Keratinocyte (primary cell): ENCODE data around the gene TINAGL1. TPM values are rescaled to one million over a fixed set of nuclear protein-coding genes. Genes with fewer than 3 reads are reported as not detected.

Source experiments
- DNase-seq: peaks from one replicate; pipeline ENCODE4 v3.0.0-alpha.2; 2011; ENCODE audit warnings: low read depth, missing footprints, low spot score
- FAIRE-seq: peaks from 2 replicates; lab custom pipeline; 2011; peaks lifted over from hg19 to GRCh38; lab: Jason Lieb, UNC
- H2AFZ ChIP-seq: 2 replicates; pipeline ENCODE4 v1.6.0; 2012; ENCODE audit warnings: low read length, control low read depth, inconsistent platforms; ENCODE audit not compliant: control insufficient read depth
- H3K27ac ChIP-seq: 2 replicates; pipeline ENCODE4 v1.5.1; 2011; ENCODE audit warnings: low read length; ENCODE audit not compliant: control insufficient read depth, insufficient read depth
- H3K27me3 ChIP-seq: 3 replicates; pipeline ENCODE4 v1.6.0; 2011; ENCODE audit warnings: low read length; ENCODE audit not compliant: control insufficient read depth, insufficient read depth; ENCODE audit errors: extremely low read depth
- H3K36me3 ChIP-seq, 2 experiments: 2 replicates in 1 of 2; 3 replicates in 1 of 2; pipeline ENCODE4 v1.5.1; 2011; ENCODE audit warnings: low read length in 2 of 2, mild to moderate bottlenecking in 1 of 2; ENCODE audit not compliant: control insufficient read depth in 2 of 2, insufficient read depth in 2 of 2; ENCODE audit errors: extremely low read depth in 1 of 2
- H3K4me1 ChIP-seq: 3 replicates; pipeline ENCODE4 v1.5.1; 2011; ENCODE audit warnings: low read length; ENCODE audit not compliant: control insufficient read depth, insufficient read depth; ENCODE audit errors: extremely low read depth
- H3K4me2 ChIP-seq: 3 replicates; pipeline ENCODE4 v1.6.0; 2011; ENCODE audit warnings: low read depth, low read length; ENCODE audit not compliant: control insufficient read depth, insufficient read depth; ENCODE audit errors: extremely low read depth
- H3K4me3 ChIP-seq, 3 experiments: fragments of 200-600 bp in 1 of 3; sonication (generic) in 1 of 3; 2 replicates in 2 of 3; 3 replicates in 1 of 3; pipeline ENCODE4 v1.5.1; 2011 to 2016; ENCODE audit warnings: low read length in 3 of 3, mild to moderate bottlenecking in 3 of 3, control low read depth in 2 of 3, inconsistent platforms in 1 of 3, low read depth in 1 of 3, mixed read lengths in 1 of 3, mixed run types in 1 of 3, moderate library complexity in 1 of 3; ENCODE audit not compliant: control insufficient read depth in 2 of 3, insufficient read depth in 2 of 3; ENCODE audit errors: extremely low read depth in 1 of 3
- H3K79me2 ChIP-seq: 2 replicates; pipeline ENCODE4 v1.6.0; 2012; ENCODE audit warnings: low read length; ENCODE audit not compliant: control insufficient read depth, insufficient read depth
- H3K9ac ChIP-seq: 3 replicates; pipeline ENCODE4 v1.6.0; 2011; ENCODE audit warnings: low read length; ENCODE audit not compliant: control insufficient read depth, insufficient read depth; ENCODE audit errors: extremely low read depth
- H3K9me1 ChIP-seq: 3 replicates; pipeline ENCODE4 v1.6.0; 2011; ENCODE audit warnings: low read length; ENCODE audit not compliant: control insufficient read depth, insufficient read depth; ENCODE audit errors: extremely low read depth
- H3K9me3 ChIP-seq: 2 replicates; pipeline ENCODE4 v1.5.1; 2012; ENCODE audit warnings: low read depth, low read length; ENCODE audit not compliant: control insufficient read depth
- H4K20me1 ChIP-seq: 3 replicates; pipeline ENCODE4 v1.6.0; 2011; ENCODE audit warnings: low read length; ENCODE audit not compliant: control insufficient read depth, insufficient read depth; ENCODE audit errors: extremely low read depth
- EZH2 ChIP-seq: IDR thresholded peaks from one replicate; pipeline ENCODE4 v1.6.1; 2012; ENCODE audit warnings: inconsistent platforms, mild to moderate bottlenecking, low read length, moderate library complexity
- dilution Hi-C: fragments of 300-500 bp; cut with MboI; formaldehyde crosslinking; loops from one replicate; pipeline ENCODE4 v1.7.0; 2020; ENCODE audit warnings: low sequenced_read_pairs; ENCODE audit not compliant: extremely low pct_ligation_motif_present
- polyA plus RNA-seq, 5 experiments: library from polyadenylated mRNA; depleted of rRNA in 3 of 5; stranded (reverse) in 3 of 5; stranded (forward) in 1 of 5; unstranded in 1 of 5; fragments of >200 nt; gene quantifications; 1 replicate in 1 of 5; 2 replicates in 3 of 5; 3 replicates in 1 of 5; pipeline versions ENCODE4 v1.2.1 to v1.2.3, GENCODE V29; 2011 to 2012; ENCODE audit warnings: missing spikeins in 2 of 5, low read depth in 1 of 5, low replicate concordance in 1 of 5
- TF ChIP-seq, protein P1 (sequence below), 3 experiments: IDR thresholded peaks in 1 of 3; conservative IDR thresholded peaks in 1 of 3; optimal IDR thresholded peaks in 1 of 3; 2 replicates in 2 of 3; 3 replicates in 1 of 3; pipeline versions ENCODE3 to v1.5.1; 2011; ENCODE audit warnings: low read length in 3 of 3, mild to moderate bottlenecking in 3 of 3, moderate library complexity in 2 of 3, control low read depth in 1 of 3, inconsistent platforms in 1 of 3; ENCODE audit not compliant: insufficient read depth in 2 of 3; ENCODE audit errors: extremely low read depth in 1 of 3

Gene TINAGL1
- polyA plus RNA-seq, 1 donor (not counting 4 experiments of a cell fraction or from before 2014, with no cell fraction given): 189 TPM

- Histone ChIP-seq H2AFZ (no peak overlapping the region), H3K9me1 (peaks cover 2% of the 10 kb centered on the region), H3K36me3 (peaks cover 47 to 49% of the 10 kb centered on the region in 2 experiments), H3K79me2 (peaks cover 30% of the 10 kb centered on the region), H3K9ac (no peak overlapping the region), H3K27me3 (no peaks in the 10 kb centered on the region), H3K4me3 (no peak overlapping the region), H3K4me1 (peaks cover 54% of the 10 kb centered on the region), H4K20me1 (peaks cover 23% of the 10 kb centered on the region), H3K4me2 (no peak overlapping the region), H3K9me3 (no peaks in the 10 kb centered on the region), H3K27ac (no peak overlapping the region)
- DNase-seq (no peak), FAIRE-seq (no peak)
- no peak for TF ChIP-seq EZH2
- dilution Hi-C loops: no loop called here
Observed at GRCh38 chr1:31584869-31585735, 8.8 kb downstream of the TINAGL1 start.

- no peaks in the 10 kb centered on the region for H3K27me3 ChIP-seq
- no peak overlapping the region for H3K27ac ChIP-seq
- H3K9me3 ChIP-seq: no peaks in the 10 kb centered on the region
- no peak for FAIRE-seq
- H4K20me1 ChIP-seq: peaks cover 23% of the 10 kb centered on the region
- H3K4me3 ChIP-seq: no peak overlapping the region
- H3K4me1 ChIP-seq: peaks cover 48% of the 10 kb centered on the region
- TF ChIP-seq, protein P1, sequence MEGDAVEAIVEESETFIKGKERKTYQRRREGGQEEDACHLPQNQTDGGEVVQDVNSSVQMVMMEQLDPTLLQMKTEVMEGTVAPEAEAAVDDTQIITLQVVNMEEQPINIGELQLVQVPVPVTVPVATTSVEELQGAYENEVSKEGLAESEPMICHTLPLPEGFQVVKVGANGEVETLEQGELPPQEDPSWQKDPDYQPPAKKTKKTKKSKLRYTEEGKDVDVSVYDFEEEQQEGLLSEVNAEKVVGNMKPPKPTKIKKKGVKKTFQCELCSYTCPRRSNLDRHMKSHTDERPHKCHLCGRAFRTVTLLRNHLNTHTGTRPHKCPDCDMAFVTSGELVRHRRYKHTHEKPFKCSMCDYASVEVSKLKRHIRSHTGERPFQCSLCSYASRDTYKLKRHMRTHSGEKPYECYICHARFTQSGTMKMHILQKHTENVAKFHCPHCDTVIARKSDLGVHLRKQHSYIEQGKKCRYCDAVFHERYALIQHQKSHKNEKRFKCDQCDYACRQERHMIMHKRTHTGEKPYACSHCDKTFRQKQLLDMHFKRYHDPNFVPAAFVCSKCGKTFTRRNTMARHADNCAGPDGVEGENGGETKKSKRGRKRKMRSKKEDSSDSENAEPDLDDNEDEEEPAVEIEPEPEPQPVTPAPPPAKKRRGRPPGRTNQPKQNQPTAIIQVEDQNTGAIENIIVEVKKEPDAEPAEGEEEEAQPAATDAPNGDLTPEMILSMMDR (optimal IDR thresholded peaks at IDR 0.05 in 1 of 3, IDR thresholded peaks at IDR 0.05 in 1 of 3, conservative IDR thresholded peaks at IDR 0.05 in 1 of 3; ENCODE audit: extremely low read depth in 1 of 3, insufficient read depth in 2 of 3, low read length in 3 of 3): no peak
- TF ChIP-seq EZH2: no peak
- no peak overlapping the region for H3K4me2 ChIP-seq
- H3K36me3 ChIP-seq: peaks cover 45 to 49% of the 10 kb centered on the region in 2 experiments
- dilution Hi-C loops: no loop called here
- no peak for DNase-seq
- H3K79me2 ChIP-seq: peaks cover 24% of the 10 kb centered on the region
- no peak overlapping the region for H3K9ac ChIP-seq
- H2AFZ ChIP-seq: no peak overlapping the region
- H3K9me1 ChIP-seq: peaks cover 2% of the 10 kb centered on the region
Observed at GRCh38 chr1:31585736-31586365, 9.5 kb downstream of the TINAGL1 start.
